ENCODE results near the gene LRRC4C.

DNA sequence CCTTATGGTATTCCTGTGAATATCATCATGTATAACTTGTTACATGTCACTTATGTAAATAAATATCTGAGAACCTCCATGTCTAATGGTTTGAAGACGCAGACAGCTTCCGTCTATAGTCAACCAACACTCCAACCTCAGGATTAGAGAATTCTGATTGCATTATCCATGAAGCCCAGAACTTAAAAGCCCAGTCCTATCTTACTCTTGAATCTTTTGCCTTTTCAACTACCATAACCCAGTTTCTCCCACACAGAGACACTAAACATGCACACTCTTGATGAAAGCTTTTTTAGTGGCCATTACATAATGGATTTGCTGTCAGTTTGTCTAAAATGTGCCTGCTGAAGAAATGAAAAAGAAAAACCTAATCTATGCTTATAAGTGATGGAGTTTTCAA lies 1219.2 kb downstream of the LRRC4C start:
- TF ChIP-seq EZH2 (IDR thresholded peaks at IDR 0.05; ENCODE audit: borderline replicate concordance, low read length): no peak
- TF ChIP-seq, protein P1, sequence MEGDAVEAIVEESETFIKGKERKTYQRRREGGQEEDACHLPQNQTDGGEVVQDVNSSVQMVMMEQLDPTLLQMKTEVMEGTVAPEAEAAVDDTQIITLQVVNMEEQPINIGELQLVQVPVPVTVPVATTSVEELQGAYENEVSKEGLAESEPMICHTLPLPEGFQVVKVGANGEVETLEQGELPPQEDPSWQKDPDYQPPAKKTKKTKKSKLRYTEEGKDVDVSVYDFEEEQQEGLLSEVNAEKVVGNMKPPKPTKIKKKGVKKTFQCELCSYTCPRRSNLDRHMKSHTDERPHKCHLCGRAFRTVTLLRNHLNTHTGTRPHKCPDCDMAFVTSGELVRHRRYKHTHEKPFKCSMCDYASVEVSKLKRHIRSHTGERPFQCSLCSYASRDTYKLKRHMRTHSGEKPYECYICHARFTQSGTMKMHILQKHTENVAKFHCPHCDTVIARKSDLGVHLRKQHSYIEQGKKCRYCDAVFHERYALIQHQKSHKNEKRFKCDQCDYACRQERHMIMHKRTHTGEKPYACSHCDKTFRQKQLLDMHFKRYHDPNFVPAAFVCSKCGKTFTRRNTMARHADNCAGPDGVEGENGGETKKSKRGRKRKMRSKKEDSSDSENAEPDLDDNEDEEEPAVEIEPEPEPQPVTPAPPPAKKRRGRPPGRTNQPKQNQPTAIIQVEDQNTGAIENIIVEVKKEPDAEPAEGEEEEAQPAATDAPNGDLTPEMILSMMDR (conservative IDR thresholded peaks at IDR 0.05 in 1 of 2, IDR thresholded peaks at IDR 0.05 in 1 of 2; ENCODE audit: extremely low read depth in 1 of 2, insufficient read depth in 1 of 2, low read depth in 1 of 2, low read length in 2 of 2): no peak
